Bronchial epithelial cell (primary cell): Measurements from ENCODE around the gene TECPR1. TPM values are rescaled to one million over a fixed set of nuclear protein-coding genes. Genes with fewer than 3 reads are reported as not detected.

Experiments
- DNase-seq: peaks from one replicate; pipeline ENCODE4 v3.0.0-alpha.2; 2010; ENCODE audit warnings: low read depth
- FAIRE-seq: peaks from 2 replicates; lab custom pipeline; 2011; peaks lifted over from hg19 to GRCh38; lab: Jason Lieb, UNC
- H3K27me3 ChIP-seq: 2 replicates; pipeline ENCODE4 v1.5.1; 2011; ENCODE audit warnings: low read length; ENCODE audit not compliant: control insufficient read depth, insufficient read depth
- H3K36me3 ChIP-seq: 2 replicates; pipeline ENCODE4 v1.5.1; 2011; ENCODE audit warnings: low read length; ENCODE audit not compliant: control insufficient read depth, insufficient read depth
- H3K4me3 ChIP-seq: 2 replicates; pipeline ENCODE4 v1.5.1; 2011; ENCODE audit warnings: mild to moderate bottlenecking, low read depth, low read length, control low read depth
- CTCF ChIP-seq: IDR thresholded peaks from 2 replicates; pipeline ENCODE4 v1.5.1; 2011; ENCODE audit warnings: mild to moderate bottlenecking, moderate library complexity, low read length, control low read depth, inconsistent platforms; ENCODE audit not compliant: insufficient read depth, severe bottlenecking
- total RNA-seq: library from RNA; depleted of rRNA; stranded (reverse); fragments of >200 nt; gene quantifications from 2 replicates; pipeline ENCODE4 v1.2.1, GENCODE V29; 2014

The TECPR1 gene
- total RNA-seq, 1 donor from 2014 or later: 8.2 TPM

- DNase-seq: peak; percentile 49
- Histone ChIP-seq H3K4me3 (no peak overlapping the region), H3K36me3 (peaks cover 22% of the 10 kb centered on the region), H3K27me3 (no peaks in the 10 kb centered on the region)
- FAIRE-seq: no peak
- peak; percentile 86 for TF ChIP-seq CTCF
Measured at GRCh38 chr7:98294798-98295382, 42.9 kb upstream of the TECPR1 start.

GRCh38 chr7:98294326-98294725 is 42.3 kb upstream of the TECPR1 start:
- Histone ChIP-seq H3K4me3 (no peak overlapping the region), H3K27me3 (no peaks in the 10 kb centered on the region), H3K36me3 (peaks cover 24% of the 10 kb centered on the region)
- FAIRE-seq (no peak), DNase-seq (no peak)
- no peak for TF ChIP-seq CTCF

- FAIRE-seq: no peak
- DNase-seq: no peak
- TF ChIP-seq CTCF: no peak
- no peaks in the 10 kb centered on the region for H3K27me3 ChIP-seq
- peaks cover 26% of the 10 kb centered on the region for H3K36me3 ChIP-seq
- H3K4me3 ChIP-seq: no peak overlapping the region
Measured at GRCh38 chr7:98293746-98294145, 41.7 kb upstream of the TECPR1 start.

GRCh38 chr7:98293265-98293664 is 41.2 kb upstream of the TECPR1 start:
- no peak for FAIRE-seq
- Histone ChIP-seq H3K36me3 (peaks cover 27% of the 10 kb centered on the region), H3K4me3 (no peak overlapping the region), H3K27me3 (no peaks in the 10 kb centered on the region)
- DNase-seq: no peak
- no peak for TF ChIP-seq CTCF

GRCh38 chr7:98291717-98292116 is 39.7 kb upstream of the TECPR1 start:
- FAIRE-seq (no peak), DNase-seq (no peak)
- H3K27me3 ChIP-seq: no peaks in the 10 kb centered on the region
- peak; percentile 32 for TF ChIP-seq CTCF
- H3K4me3 ChIP-seq: no peak overlapping the region
- H3K36me3 ChIP-seq: peaks cover 29% of the 10 kb centered on the region

GRCh38 chr7:98289333-98289875 is 37.4 kb upstream of the TECPR1 start:
- FAIRE-seq (no peak), DNase-seq (no peak)
- Histone ChIP-seq H3K4me3 (no peak overlapping the region), H3K27me3 (no peaks in the 10 kb centered on the region), H3K36me3 (peaks cover 27% of the 10 kb centered on the region)
- TF ChIP-seq CTCF: no peak
